HT1080 (cell line): ENCODE data around the gene NAA40. TPM values are rescaled to one million over a fixed set of nuclear protein-coding genes. Genes with fewer than 3 reads are reported as not detected.

Experiments
- DNase-seq: peaks from one replicate; pipeline ENCODE4 v3.0.0-alpha.2; 2015; ENCODE audit warnings: low read depth
- total RNA-seq: library from RNA; depleted of rRNA; stranded (reverse); fragments of >200 nt; shearing (Covaris generic); gene quantifications from 2 replicates; pipeline ENCODE4 v1.2.3, GENCODE V29; 2014

NAA40 gene
- total RNA-seq, 1 experiment from 2014 or later: 15.9 TPM

GRCh38 chr11:63986156-63986931, 47.5 kb downstream of the NAA40 start, which contains the start of gene OTUB1:
OTUB1 (plus strand) TSS chr11:63986438; CDS start chr11:63986457, 19 bp downstream.
- DNase-seq: peak; percentile 88

GRCh38 chr11:63986932-63987513, 48.2 kb downstream of the NAA40 start:
- no peak for DNase-seq

GRCh38 chr11:63991558-63991957, 52.8 kb downstream of the NAA40 start:
- no peak for DNase-seq

GRCh38 chr11:63993100-63993499, 54.3 kb downstream of the NAA40 start:
- no peak for DNase-seq

- no peak for DNase-seq
Measured at GRCh38 chr11:63993993-63994392, 55.2 kb downstream of the NAA40 start.

- no peak for DNase-seq
Measured at GRCh38 chr11:63996512-63996911, 57.7 kb downstream of the NAA40 start.

GRCh38 chr11:63997104-63997700, 58.4 kb downstream of the NAA40 start:
- DNase-seq: no peak

- no peak for DNase-seq
Measured at GRCh38 chr11:63997801-63998337, 59.1 kb downstream of the NAA40 start.

- no peak for DNase-seq
Measured at GRCh38 chr11:63998558-63999348, 60.0 kb downstream of the NAA40 start.

GRCh38 chr11:63999349-64000025, 60.7 kb downstream of the NAA40 start:
- DNase-seq: no peak

- DNase-seq: no peak
Measured at GRCh38 chr11:64000026-64000739, 61.4 kb downstream of the NAA40 start.

GRCh38 chr11:64000740-64001483, 62.1 kb downstream of the NAA40 start:
- DNase-seq: no peak

- DNase-seq: no peak
Measured at GRCh38 chr11:64001484-64002420, 63.0 kb downstream of the NAA40 start.

GRCh38 chr11:64003807-64004589, 65.2 kb downstream of the NAA40 start:
- no peak for DNase-seq

- DNase-seq: peak; percentile 42
Measured at GRCh38 chr11:64004590-64004984, 65.8 kb downstream of the NAA40 start.

- no peak for DNase-seq
Measured at GRCh38 chr11:64005691-64006090, 66.9 kb downstream of the NAA40 start.

- no peak for DNase-seq
Measured at GRCh38 chr11:64006398-64006797, 67.6 kb downstream of the NAA40 start.
